HCT116 (cell line): ENCODE data around the gene VCAN. TPM values are rescaled to one million over a fixed set of nuclear protein-coding genes. Genes with fewer than 3 reads are reported as not detected.

Experiments
- ATAC-seq: fragments of 200-7000 bp; cut with Tn5 transposase; 2 replicates; pipeline ENCODE4 v1.9.1; 2020; ENCODE audit warnings: mild to moderate bottlenecking, moderate library complexity
- BruUV-seq: library from RNA; stranded (reverse); fragments of 400-500 nt; replicated peaks from 2 replicates; lab custom pipeline; 2021; lab: Mats Ljungman, UMichigan
- CTCF ChIA-PET: fragments of 300-600 bp; sonication (Branson Sonifier 250); formaldehyde crosslinking; loops from one replicate; lab custom pipeline; 2021; ENCODE audit warnings: antibody characterized with exemption; lab: Charles Lee
- POLR2A ChIA-PET: fragments of 300-600, 350-600 bp; sonication (Branson Sonifier 250); formaldehyde crosslinking; loops from one replicate; lab custom pipeline; 2021; ENCODE audit warnings: antibody characterized with exemption; lab: Charles Lee
- RAD21 ChIA-PET, 2 experiments: fragments of 300-600 bp; sonication (Branson Sonifier 250); formaldehyde crosslinking; loops; one replicate each; lab custom pipeline; 2023; ENCODE audit warnings: low total read pairs in 2 of 2; ENCODE audit not compliant: uncharacterized antibody in 2 of 2, unreplicated experiment in 2 of 2, low non-redundant PET in 1 of 2; lab: Charles Lee
- DNase-seq: peaks from one replicate; pipeline ENCODE4 v3.0.0-alpha.2; 2010; ENCODE audit warnings: low read depth, low spot score
- H2AFZ ChIP-seq: fragments of 200-600 bp; shearing (Covaris generic), sonication (generic); 2 replicates; pipeline ENCODE4 v1.6.1; 2017; ENCODE audit warnings: low read depth, mixed run types, mixed read lengths, antibody characterized with exemption, low read length; ENCODE audit not compliant: poor library complexity, severe bottlenecking
- H3K27ac ChIP-seq: 2 replicates; pipeline ENCODE4 v1.5.1; 2012; ENCODE audit warnings: low read depth, low read length
- H3K27me3 ChIP-seq: fragments of 200-600 bp; sonication (generic); 2 replicates; pipeline ENCODE4 v1.6.1; 2016; ENCODE audit warnings: mixed run types, low read length, mixed read lengths; ENCODE audit not compliant: insufficient read depth
- H3K36me3 ChIP-seq, 2 experiments: fragments of 200-500 bp in 1 of 2; fragments of 200-600 bp in 1 of 2; sonication (Bioruptor generic) in 1 of 2; sonication (generic) in 1 of 2; 2 replicates each; pipeline versions ENCODE4 v1.5.1 to v1.6.1; 2014 to 2016; ENCODE audit warnings: low read length in 2 of 2, inconsistent platforms in 1 of 2, mixed read lengths in 1 of 2, mixed run types in 1 of 2; ENCODE audit not compliant: insufficient read depth in 2 of 2, control insufficient read depth in 1 of 2
- H3K4me1 ChIP-seq, 2 experiments: fragments of 200-600 bp in 1 of 2; sonication (generic) in 1 of 2; 2 replicates each; pipeline versions ENCODE4 v1.5.1 to v1.6.1; 2012 to 2017; ENCODE audit warnings: low read length in 2 of 2, inconsistent platforms in 1 of 2, mild to moderate bottlenecking in 1 of 2, mixed read lengths in 1 of 2, mixed run types in 1 of 2, moderate library complexity in 1 of 2; ENCODE audit not compliant: insufficient read depth in 2 of 2, control insufficient read depth in 1 of 2
- H3K4me2 ChIP-seq: fragments of 200-600 bp; sonication (generic); 2 replicates; pipeline ENCODE4 v1.6.1; 2017; ENCODE audit warnings: mixed run types, low read length, mixed read lengths
- H3K4me3 ChIP-seq, 2 experiments: fragments of 200-600 bp in 1 of 2; sonication (generic) in 1 of 2; replicated peaks in 1 of 2; 2 replicates each; pipeline ENCODE4 v1.5.1; 2011 to 2016; ENCODE audit warnings: low read length in 2 of 2, control low read depth in 1 of 2, low read depth in 1 of 2, mild to moderate bottlenecking in 1 of 2, mixed read lengths in 1 of 2, mixed run types in 1 of 2
- H3K79me2 ChIP-seq: fragments of 200-600 bp; sonication (generic); 2 replicates; pipeline ENCODE4 v1.6.1; 2017; ENCODE audit warnings: mild to moderate bottlenecking, mixed run types, low read length, moderate library complexity, mixed read lengths; ENCODE audit not compliant: insufficient read depth
- H3K9ac ChIP-seq: fragments of 200-600 bp; sonication (generic); 2 replicates; pipeline ENCODE4 v1.6.1; 2016; ENCODE audit warnings: low read length, mixed read lengths
- H3K9me2 ChIP-seq: fragments of 200-600 bp; sonication (generic), shearing (Covaris generic); 2 replicates; pipeline ENCODE4 v1.6.1; 2017; ENCODE audit warnings: mixed run types, mild to moderate bottlenecking, moderate library complexity; ENCODE audit not compliant: insufficient read depth
- H3K9me3 ChIP-seq, 2 experiments: fragments of 200-500 bp in 1 of 2; fragments of 200-600 bp in 1 of 2; sonication (Bioruptor generic) in 1 of 2; sonication (generic) in 1 of 2; 2 replicates each; pipeline ENCODE4 v1.6.1; 2014 to 2017; ENCODE audit warnings: low read length in 2 of 2, mixed read lengths in 2 of 2, inconsistent platforms in 1 of 2, low read depth in 1 of 2, mild to moderate bottlenecking in 1 of 2, mixed run types in 1 of 2, moderate library complexity in 1 of 2; ENCODE audit not compliant: control insufficient read depth in 1 of 2, insufficient read depth in 1 of 2
- H4K20me1 ChIP-seq: fragments of 200-600 bp; sonication (generic), shearing (Covaris generic); 2 replicates; pipeline ENCODE4 v1.6.1; 2017; ENCODE audit warnings: mixed run types, mild to moderate bottlenecking, moderate library complexity; ENCODE audit not compliant: insufficient read depth
- EGR1 ChIP-seq: IDR thresholded peaks from 2 replicates; pipeline ENCODE4 v1.6.1; 2012; ENCODE audit warnings: low read depth
- EZH2phosphoT487 ChIP-seq: fragments of 200-600 bp; IDR thresholded peaks from 2 replicates; pipeline ENCODE4 v1.6.1; 2018; ENCODE audit warnings: antibody characterized with exemption, borderline replicate concordance
- FOSL1 ChIP-seq: IDR thresholded peaks from 2 replicates; pipeline ENCODE4 v1.6.1; 2012; ENCODE audit warnings: low read depth
- POLR2A ChIP-seq: IDR thresholded peaks from 2 replicates; pipeline ENCODE4 v1.7.0; 2011; ENCODE audit warnings: borderline replicate concordance; ENCODE audit not compliant: insufficient read depth, insufficient read length; ENCODE audit errors: extremely low read depth
- POLR2AphosphoS5 ChIP-seq: IDR thresholded peaks from 2 replicates; pipeline ENCODE4 v1.6.1; 2011; ENCODE audit warnings: mild to moderate bottlenecking, low read depth, low read length, moderate library complexity
- TCF7L2 ChIP-seq: IDR thresholded peaks from 2 replicates; pipeline ENCODE4 v1.7.0; 2011; ENCODE audit warnings: borderline replicate concordance, inconsistent platforms; ENCODE audit not compliant: insufficient read depth, insufficient read length; ENCODE audit errors: extremely low read depth
- YY1 ChIP-seq: IDR thresholded peaks from 2 replicates; pipeline ENCODE4 v1.6.1; 2011; ENCODE audit warnings: low read length, low read depth, moderate library complexity, mild to moderate bottlenecking; ENCODE audit not compliant: insufficient replicate concordance; ENCODE audit errors: extremely low read depth
- ZBTB33 ChIP-seq: IDR thresholded peaks from 2 replicates; pipeline ENCODE4 v1.6.1; 2011; ENCODE audit warnings: mild to moderate bottlenecking, low read length, moderate library complexity; ENCODE audit not compliant: insufficient replicate concordance; ENCODE audit errors: extremely low read depth
- intact Hi-C: fragments of 100-400 bp; cut with micrococcal nuclease; formaldehyde crosslinking; loops from 2 replicates; pipeline ENCODE4 v1.10.0; 2022
- total RNA-seq: library from RNA; stranded (reverse); gene quantifications from one replicate; pipeline ENCODE4 v1.2.1, GENCODE V29; 2021; ENCODE audit not compliant: unreplicated experiment

The VCAN gene
- total RNA-seq, 1 experiment from 2014 or later: 49.9 TPM

GRCh38 chr5:83522446-83522845 is 50.9 kb downstream of the VCAN start:
- BruUV-seq: no TSS peak

GRCh38 chr5:83523929-83524328 is 52.4 kb downstream of the VCAN start:
- no peaks in the 10 kb centered on the region for H3K4me1 ChIP-seq
- DNase-seq: no peak
- no peak overlapping the region for H3K4me2 ChIP-seq
- intact Hi-C loops: no loop called here
- H3K27me3 ChIP-seq: no peaks in the 10 kb centered on the region
- no peaks in the 10 kb centered on the region for H3K9me3 ChIP-seq
- no peaks in the 10 kb centered on the region for H3K79me2 ChIP-seq
- H3K4me3 ChIP-seq: no peak overlapping the region
- H3K9me2 ChIP-seq: no peaks in the 10 kb centered on the region
- RAD21 ChIA-PET: no interaction called here
- TF ChIP-seq TCF7L2: no peak
- no peak for TF ChIP-seq POLR2AphosphoS5
- TF ChIP-seq EZH2phosphoT487: no peak
- TF ChIP-seq, all 23 proteins: peak for 0
- Histone ChIP-seq H3K9ac (no peak overlapping the region), H4K20me1 (no peaks in the 10 kb centered on the region), H2AFZ (no peak overlapping the region), H3K27ac (no peak overlapping the region), H3K36me3 (no peaks in the 10 kb centered on the region)
- CTCF ChIA-PET: no interaction called here
- POLR2A ChIA-PET: no interaction called here
- no peak for ATAC-seq
- BruUV-seq: no TSS peak

More at GRCh38 chr5:83522446-83522845, 50.9 kb downstream of the VCAN start:
- Histone ChIP-seq H3K4me3 (no peak overlapping the region), H3K36me3 (no peaks in the 10 kb centered on the region), H3K4me2 (no peak overlapping the region), H4K20me1 (no peaks in the 10 kb centered on the region), H3K79me2 (no peaks in the 10 kb centered on the region), H2AFZ (no peak overlapping the region), H3K27me3 (no peaks in the 10 kb centered on the region), H3K27ac (no peak overlapping the region), H3K9ac (no peak overlapping the region), H3K4me1 (no peaks in the 10 kb centered on the region), H3K9me2 (no peaks in the 10 kb centered on the region), H3K9me3 (no peaks in the 10 kb centered on the region)
- intact Hi-C loops: no loop called here
- CTCF ChIA-PET: no interaction called here
- no peak for DNase-seq
- RAD21 ChIA-PET: no interaction called here
- no peak for ATAC-seq
- no peak for TF ChIP-seq POLR2A
- no peak for TF ChIP-seq FOSL1
- TF ChIP-seq YY1: no peak
- no peak for TF ChIP-seq ZBTB33
- no peak for TF ChIP-seq EGR1
- POLR2A ChIA-PET: no interaction called here
